HEK293 (cell line): ENCODE data around the gene TMEM272.

Experiments used
- ATF2 ChIP-seq: fragments of 450-650 bp; formaldehyde crosslinking; IDR thresholded peaks from 2 replicates; pipeline ENCODE4 v1.5.1; 2016; ENCODE audit warnings: missing biosample characterization, missing genetic modification characterization, low read depth
- CTCF ChIP-seq: fragments of 450-650 bp; formaldehyde crosslinking; IDR thresholded peaks from 2 replicates; pipeline ENCODE4 v1.5.1; 2016; ENCODE audit warnings: missing biosample characterization, missing genetic modification characterization
- KLF16 ChIP-seq: fragments of 450-650 bp; formaldehyde crosslinking; IDR thresholded peaks from 2 replicates; pipeline ENCODE4 v1.5.1; 2017; ENCODE audit warnings: missing biosample characterization, missing genetic modification characterization
- PRDM1 ChIP-seq: fragments of 450-650 bp; formaldehyde crosslinking; IDR thresholded peaks from 2 replicates; pipeline ENCODE4; 2016; ENCODE audit warnings: missing biosample characterization, missing genetic modification characterization
- YY1 ChIP-seq: fragments of 450-650 bp; formaldehyde crosslinking; IDR thresholded peaks from 2 replicates; pipeline ENCODE4 v1.5.1; 2018; ENCODE audit warnings: missing biosample characterization, missing genetic modification characterization
- ZBTB17 ChIP-seq: fragments of 450-650 bp; formaldehyde crosslinking; IDR thresholded peaks from 2 replicates; pipeline ENCODE4 v1.5.1; 2016; ENCODE audit warnings: missing biosample characterization, missing genetic modification characterization
- ZNF26 ChIP-seq: fragments of 450-650 bp; formaldehyde crosslinking; IDR thresholded peaks from 2 replicates; pipeline ENCODE4 v1.5.1; 2016; ENCODE audit warnings: missing biosample characterization, missing genetic modification characterization
- ZNF596 ChIP-seq: fragments of 450-650 bp; IDR thresholded peaks from 2 replicates; pipeline ENCODE4 v1.5.0; 2018; ENCODE audit warnings: missing biosample characterization, mild to moderate bottlenecking, missing genetic modification characterization, moderate library complexity
- ZNF660 ChIP-seq: fragments of 450-650 bp; IDR thresholded peaks from 2 replicates; pipeline ENCODE4 v1.5.1; 2018; ENCODE audit warnings: missing biosample characterization, mild to moderate bottlenecking, missing genetic modification characterization
- ZNF777 ChIP-seq: fragments of 450-650 bp; formaldehyde crosslinking; IDR thresholded peaks from 2 replicates; pipeline ENCODE4 v1.5.1; 2017; ENCODE audit warnings: missing biosample characterization, missing genetic modification characterization, borderline replicate concordance
- ZNF843 ChIP-seq: fragments of 450-650 bp; formaldehyde crosslinking; IDR thresholded peaks from 2 replicates; pipeline ENCODE4 v1.5.1; 2016; ENCODE audit warnings: missing biosample characterization, missing genetic modification characterization
- ZSCAN30 ChIP-seq: fragments of 450-650 bp; IDR thresholded peaks from 2 replicates; pipeline ENCODE4 v1.5.1; 2018; ENCODE audit warnings: missing biosample characterization, mild to moderate bottlenecking, missing genetic modification characterization, moderate library complexity

GRCh38 chr13:51881296-51881695 lies 36.3 kb upstream of the TMEM272 start:
- TF ChIP-seq CTCF (tag by site-specific recombination) (no peak), ZNF843 (tag by site-specific recombination) (no peak), ZNF660 (tag by site-specific recombination) (no peak), PRDM1 (no peak), ZBTB17 (no peak), ZSCAN30 (no peak), ZNF777 (tag by site-specific recombination) (no peak), ZNF26 (no peak), ATF2 (tag by site-specific recombination) (no peak), YY1 (tag by site-specific recombination) (no peak), ZNF596 (tag by site-specific recombination) (no peak), KLF16 (tag by site-specific recombination) (no peak)
